ENCODE data around the gene MFAP2. TPM values are rescaled to one million over a fixed set of nuclear protein-coding genes. Genes with fewer than 3 reads are reported as not detected.

Gene MFAP2
- polyA plus RNA-seq, 1 donor from 2014 or later, result 0.43 TPM

- Mint-ChIP-seq H3K9me3 (no peaks in the 10 kb centered on the region), H3K4me3 (peak overlapping the region in 1 of 4 donors; percentile 35), H3K4me1 (peaks cover 5 to 17% (median 7%) of the 10 kb centered on the region in 3 donors), H3K27ac (no peak overlapping the region), H3K27me3 (peaks cover 24% of the 10 kb centered on the region), H3K36me3 (no peaks in the 10 kb centered on the region)
Measured at GRCh38 chr1:16924919-16925477, 55.4 kb downstream of the MFAP2 start.

Other genes starting within 250 kb of the MFAP2 start
- not detected for gene RNU1-4, start 240.1 kb downstream of the MFAP2 start, polyA plus RNA-seq
- not detected for gene RNU1-2, start 84.6 kb downstream of the MFAP2 start, polyA plus RNA-seq
- gene CROCC, start 58.7 kb downstream of the MFAP2 start, polyA plus RNA-seq, result 3.9 TPM
- 28.3 TPM for gene ATP13A2, start 31.3 kb upstream of the MFAP2 start, polyA plus RNA-seq
- gene SDHB, start 73.4 kb upstream of the MFAP2 start, polyA plus RNA-seq, result 137 TPM
- 0.10 TPM for gene PADI2, start 138.8 kb upstream of the MFAP2 start, polyA plus RNA-seq
- not detected for gene PADI1, start 224.5 kb upstream of the MFAP2 start, polyA plus RNA-seq

Measured in IgD-negative memory B cell (primary cell).